ENCODE measurements around the gene CECR2. TPM values are rescaled to one million over a fixed set of nuclear protein-coding genes. Genes with fewer than 3 reads are reported as not detected.

The CECR2 gene
- total and polyA plus RNA-seq, 10 of the 15 experiments (the other 5 are each of a cell fraction or from before 2014, with no cell fraction given) = 0.01 to 0.08 (median 0.01) TPM; not detected in 7

DNA sequence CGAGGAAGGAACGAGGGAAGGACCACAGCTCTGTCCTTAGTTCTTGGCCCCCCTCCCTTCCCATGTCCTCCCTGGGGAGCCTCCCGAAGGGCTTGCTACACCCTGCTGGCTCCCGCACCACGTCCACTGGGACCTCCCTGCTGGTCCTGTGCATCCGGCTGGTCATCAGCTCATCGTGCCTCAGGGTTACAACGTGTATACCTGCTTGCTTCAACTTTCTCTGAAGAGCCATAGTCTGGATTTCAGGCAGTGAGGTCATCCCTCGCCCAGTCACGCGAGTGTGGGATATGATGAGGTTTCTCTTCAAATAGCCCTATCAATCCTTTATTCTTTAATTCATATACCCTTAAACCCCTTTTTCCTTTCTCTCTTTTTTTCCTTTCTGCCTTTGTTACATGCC is 21.5 kb upstream of the CECR2 start:
- H4K20me1 ChIP-seq (ENCODE audit: control insufficient read depth, insufficient read depth) = no peaks in the 10 kb centered on the region
- no peak for DNase-seq (ENCODE audit: low read depth, low spot score)
- POLR2A ChIA-PET = no interaction called here
- H3K27ac ChIP-seq (ENCODE audit: control insufficient read depth, insufficient read depth) = no peak overlapping the region
- no peak for FAIRE-seq
- RAD21 ChIA-PET (ENCODE audit: unreplicated experiment) = no interaction called here
- no TSS peak for BruUV-seq (replicated peaks)
- no peak overlapping the region for H3K4me3 ChIP-seq
- in situ Hi-C loops (cut with MboI) = no loop called here
- SMC1A ChIA-PET (ENCODE audit: uncharacterized antibody, unreplicated experiment) = interaction anchor here (1.2 kb wide), 1 partner anchor 143 kb away, joined by 4 read pairs; no protein-coding TSS in a partner anchor
- intact Hi-C loops (cut with micrococcal nuclease; ENCODE audit: unreplicated experiment) = no loop called here
- H3K9ac ChIP-seq (ENCODE audit: control insufficient read depth, insufficient read depth, low read length) = no peak overlapping the region
- no peaks in the 10 kb centered on the region for H3K9me3 ChIP-seq (replicated peaks; ENCODE audit: control insufficient read depth, insufficient read depth, low read length)
- no peaks in the 10 kb centered on the region for H3K36me3 ChIP-seq (ENCODE audit: control insufficient read depth in 2 of 2, insufficient read depth in 2 of 2, low read length in 1 of 2)
- 48% methylated on average over 11 of the region's 11 CpGs for WGBS (ENCODE audit: insufficient coverage, insufficient replicate concordance, low lambda C conversion rate, missing lambda C conversion rate)
- H3K79me2 ChIP-seq (ENCODE audit: control insufficient read depth, insufficient read depth, low read length) = no peaks in the 10 kb centered on the region
- H3K27me3 ChIP-seq (replicated peaks in 1 of 2; ENCODE audit: control insufficient read depth in 2 of 2, insufficient read depth in 2 of 2, low read length in 1 of 2) = no peaks in the 10 kb centered on the region; a peak in 1 of 4 replicates
- no peaks in the 10 kb centered on the region for H3K4me1 ChIP-seq (ENCODE audit: control insufficient read depth, insufficient read depth, low read length)
- ATAC-seq = no peak
- CTCF ChIA-PET = interaction anchor here (1.2 to 1.6 kb wide), 2 partner anchors 42 to 176 kb away, joined by 3 to 6 read pairs; no protein-coding TSS in a partner anchor
- H2AFZ ChIP-seq (ENCODE audit: control insufficient read depth, low read depth, low read length) = no peak overlapping the region
- no peak overlapping the region for H3K4me2 ChIP-seq (ENCODE audit: control insufficient read depth, insufficient read depth)
- TF ChIP-seq NR2C1 (IDR thresholded peaks at IDR 0.05) (no peak), ZNF622 (IDR thresholded peaks at IDR 0.05) (no peak), ZBED1 (IDR thresholded peaks at IDR 0.05; ENCODE audit: borderline replicate concordance) (no peak), SMAD1 (IDR thresholded peaks at IDR 0.05; ENCODE audit: low read depth, partially characterized antibody) (no peak), NFYA (IDR thresholded peaks at IDR 0.05; ENCODE audit: borderline replicate concordance, low read depth, low read length) (no peak), SMAD5 (IDR thresholded peaks at IDR 0.05; ENCODE audit: low read depth) (no peak), NKRF (conservative IDR thresholded peaks at IDR 0.05) (no peak), POLR2AphosphoS5 (IDR thresholded peaks at IDR 0.05; ENCODE audit: low read length) (no peak), BCLAF1 (IDR thresholded peaks at IDR 0.05) (no peak), WRNIP1 (IDR thresholded peaks at IDR 0.05; ENCODE audit: borderline replicate concordance, low read depth, low read length) (no peak), MYC (IDR thresholded peaks at IDR 0.05; ENCODE audit: insufficient read depth, insufficient read length, insufficient replicate concordance, low read length, severe bottlenecking) (no peak)
- TF ChIP-seq, protein P1, sequence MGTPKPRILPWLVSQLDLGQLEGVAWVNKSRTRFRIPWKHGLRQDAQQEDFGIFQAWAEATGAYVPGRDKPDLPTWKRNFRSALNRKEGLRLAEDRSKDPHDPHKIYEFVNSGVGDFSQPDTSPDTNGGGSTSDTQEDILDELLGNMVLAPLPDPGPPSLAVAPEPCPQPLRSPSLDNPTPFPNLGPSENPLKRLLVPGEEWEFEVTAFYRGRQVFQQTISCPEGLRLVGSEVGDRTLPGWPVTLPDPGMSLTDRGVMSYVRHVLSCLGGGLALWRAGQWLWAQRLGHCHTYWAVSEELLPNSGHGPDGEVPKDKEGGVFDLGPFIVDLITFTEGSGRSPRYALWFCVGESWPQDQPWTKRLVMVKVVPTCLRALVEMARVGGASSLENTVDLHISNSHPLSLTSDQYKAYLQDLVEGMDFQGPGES (IDR thresholded peaks at IDR 0.05) = no peak
- TF ChIP-seq, protein P2, sequence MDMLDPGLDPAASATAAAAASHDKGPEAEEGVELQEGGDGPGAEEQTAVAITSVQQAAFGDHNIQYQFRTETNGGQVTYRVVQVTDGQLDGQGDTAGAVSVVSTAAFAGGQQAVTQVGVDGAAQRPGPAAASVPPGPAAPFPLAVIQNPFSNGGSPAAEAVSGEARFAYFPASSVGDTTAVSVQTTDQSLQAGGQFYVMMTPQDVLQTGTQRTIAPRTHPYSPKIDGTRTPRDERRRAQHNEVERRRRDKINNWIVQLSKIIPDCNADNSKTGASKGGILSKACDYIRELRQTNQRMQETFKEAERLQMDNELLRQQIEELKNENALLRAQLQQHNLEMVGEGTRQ (IDR thresholded peaks at IDR 0.05; ENCODE audit: borderline replicate concordance, low read depth, low read length) = no peak
- TF ChIP-seq, protein P3, sequence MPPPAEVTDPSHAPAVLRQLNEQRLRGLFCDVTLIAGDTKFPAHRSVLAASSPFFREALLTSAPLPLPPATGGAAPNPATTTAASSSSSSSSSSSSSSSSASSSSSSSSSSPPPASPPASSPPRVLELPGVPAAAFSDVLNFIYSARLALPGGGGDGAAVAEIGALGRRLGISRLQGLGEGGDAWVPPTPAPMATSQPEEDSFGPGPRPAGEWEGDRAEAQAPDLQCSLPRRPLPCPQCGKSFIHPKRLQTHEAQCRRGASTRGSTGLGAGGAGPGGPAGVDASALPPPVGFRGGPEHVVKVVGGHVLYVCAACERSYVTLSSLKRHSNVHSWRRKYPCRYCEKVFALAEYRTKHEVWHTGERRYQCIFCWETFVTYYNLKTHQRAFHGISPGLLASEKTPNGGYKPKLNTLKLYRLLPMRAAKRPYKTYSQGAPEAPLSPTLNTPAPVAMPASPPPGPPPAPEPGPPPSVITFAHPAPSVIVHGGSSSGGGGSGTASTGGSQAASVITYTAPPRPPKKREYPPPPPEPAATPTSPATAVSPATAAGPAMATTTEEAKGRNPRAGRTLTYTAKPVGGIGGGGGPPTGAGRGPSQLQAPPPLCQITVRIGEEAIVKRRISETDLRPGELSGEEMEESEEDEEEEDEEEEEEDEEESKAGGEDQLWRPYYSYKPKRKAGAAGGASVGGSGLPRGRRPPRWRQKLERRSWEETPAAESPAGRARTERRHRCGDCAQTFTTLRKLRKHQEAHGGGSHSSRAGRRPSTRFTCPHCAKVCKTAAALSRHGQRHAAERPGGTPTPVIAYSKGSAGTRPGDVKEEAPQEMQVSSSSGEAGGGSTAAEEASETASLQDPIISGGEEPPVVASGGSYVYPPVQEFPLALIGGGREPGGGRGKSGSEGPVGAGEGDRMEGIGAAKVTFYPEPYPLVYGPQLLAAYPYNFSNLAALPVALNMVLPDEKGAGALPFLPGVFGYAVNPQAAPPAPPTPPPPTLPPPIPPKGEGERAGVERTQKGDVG (CRISPR knock-in tag; IDR thresholded peaks at IDR 0.05) = no peak
